Lower lobe of right lung (tissue), 2 donors: ENCODE results near the gene SOX6. TPM values are rescaled to one million over a fixed set of nuclear protein-coding genes. Genes with fewer than 3 reads are reported as not detected.

Experiments
- ATAC-seq, 2 donors: fragments of 200-7000 bp; cut with Tn5 transposase; one replicate each; pipeline ENCODE4 v1.9.1; 2020 to 2022; ENCODE audit warnings: mild to moderate bottlenecking in 2 of 2, moderate library complexity in 2 of 2
- DNase-seq: peaks from one replicate; pipeline ENCODE4 v3.0.0-alpha.2; 2020
- H3K27ac ChIP-seq: fragments of 200-600 bp; one replicate; pipeline ENCODE4 v1.8.0; 2022
- H3K27me3 ChIP-seq: fragments of 200-600 bp; one replicate; pipeline ENCODE4 v1.8.0; 2022; ENCODE audit warnings: low read depth
- H3K36me3 ChIP-seq: fragments of 200-600 bp; one replicate; pipeline ENCODE4 v1.8.0; 2022; ENCODE audit warnings: mild to moderate bottlenecking
- H3K4me1 ChIP-seq: fragments of 200-600 bp; one replicate; pipeline ENCODE4 v1.8.0; 2022
- H3K4me3 ChIP-seq: fragments of 200-600 bp; one replicate; pipeline ENCODE4 v1.8.0; 2022; ENCODE audit warnings: mild to moderate bottlenecking
- H3K9me3 ChIP-seq: fragments of 200-600 bp; one replicate; pipeline ENCODE4 v1.8.0; 2022
- CTCF ChIP-seq: fragments of 200-600 bp; IDR thresholded peaks from one replicate; pipeline ENCODE4 v1.8.0; 2022; ENCODE audit warnings: antibody characterized with exemption, mild to moderate bottlenecking
- intact Hi-C: fragments of 100-400 bp; cut with DNase I; formaldehyde crosslinking; loops from one replicate; pipeline ENCODE4 v1.11.0; 2022
- total RNA-seq: library from RNA; stranded (reverse); fragmentation: NEBNext Ultra II Directional; extraction: Animal tissue kit (Norgen Biotek cat#: 25700); gene quantifications from one replicate; pipeline ENCODE4 v1.2.1, GENCODE V29; 2021
- donor health status: DM: no; HTN: yes; CAD: no; lungs with severe emphysema.

SOX6 gene
- total RNA-seq, 1 donor from 2014 or later, result 4.8 TPM

GRCh38 chr11:16093889-16094653 lies 262.3 kb downstream of the SOX6 start:
- H3K27ac ChIP-seq, result no peak overlapping the region
- ATAC-seq (no peak), DNase-seq (no peak)
- no peak for TF ChIP-seq CTCF
- H3K4me1 ChIP-seq, result no peaks in the 10 kb centered on the region
- H3K4me3 ChIP-seq, result no peak overlapping the region
- no peaks in the 10 kb centered on the region for H3K36me3 ChIP-seq
- intact Hi-C loops, result no loop called here
- no peaks in the 10 kb centered on the region for H3K9me3 ChIP-seq
- H3K27me3 ChIP-seq, result no peaks in the 10 kb centered on the region

- no peaks in the 10 kb centered on the region for H3K4me1 ChIP-seq
- intact Hi-C loops, result no loop called here
- H3K27me3 ChIP-seq, result no peaks in the 10 kb centered on the region
- ATAC-seq (no peak), DNase-seq (no peak)
- H3K27ac ChIP-seq, result no peak overlapping the region
- no peak overlapping the region for H3K4me3 ChIP-seq
- H3K9me3 ChIP-seq, result no peaks in the 10 kb centered on the region
- no peaks in the 10 kb centered on the region for H3K36me3 ChIP-seq
- no peak for TF ChIP-seq CTCF
Measured at GRCh38 chr11:16091862-16092261, 264.5 kb downstream of the SOX6 start.

GRCh38 chr11:16089481-16089880 lies 266.9 kb downstream of the SOX6 start:
- H3K27me3 ChIP-seq, result no peaks in the 10 kb centered on the region
- no peak overlapping the region for H3K4me3 ChIP-seq
- no peaks in the 10 kb centered on the region for H3K9me3 ChIP-seq
- H3K36me3 ChIP-seq, result no peaks in the 10 kb centered on the region
- H3K4me1 ChIP-seq, result no peaks in the 10 kb centered on the region
- DNase-seq, result no peak
- H3K27ac ChIP-seq, result no peak overlapping the region
- intact Hi-C loops, result no loop called here
- ATAC-seq, result no peak
- TF ChIP-seq CTCF, result no peak

- no peaks in the 10 kb centered on the region for H3K36me3 ChIP-seq
- H3K27me3 ChIP-seq, result no peaks in the 10 kb centered on the region
- intact Hi-C loops, result no loop called here
- no peaks in the 10 kb centered on the region for H3K9me3 ChIP-seq
- no peak overlapping the region for H3K4me3 ChIP-seq
- ATAC-seq (no peak), DNase-seq (no peak)
- no peaks in the 10 kb centered on the region for H3K4me1 ChIP-seq
- H3K27ac ChIP-seq, result no peak overlapping the region
- TF ChIP-seq CTCF, result no peak
Measured at GRCh38 chr11:16088774-16089173, 267.6 kb downstream of the SOX6 start.

- Histone ChIP-seq H3K27ac (no peak overlapping the region), H3K36me3 (no peaks in the 10 kb centered on the region), H3K4me1 (no peaks in the 10 kb centered on the region), H3K27me3 (no peaks in the 10 kb centered on the region), H3K9me3 (no peaks in the 10 kb centered on the region), H3K4me3 (no peak overlapping the region)
- ATAC-seq (no peak), DNase-seq (no peak)
- intact Hi-C loops, result no loop called here
- no peak for TF ChIP-seq CTCF
Measured at GRCh38 chr11:16087886-16088285, 268.5 kb downstream of the SOX6 start.
